ENCODE measurements around the gene STPG1.

STPG1 gene

DNA sequence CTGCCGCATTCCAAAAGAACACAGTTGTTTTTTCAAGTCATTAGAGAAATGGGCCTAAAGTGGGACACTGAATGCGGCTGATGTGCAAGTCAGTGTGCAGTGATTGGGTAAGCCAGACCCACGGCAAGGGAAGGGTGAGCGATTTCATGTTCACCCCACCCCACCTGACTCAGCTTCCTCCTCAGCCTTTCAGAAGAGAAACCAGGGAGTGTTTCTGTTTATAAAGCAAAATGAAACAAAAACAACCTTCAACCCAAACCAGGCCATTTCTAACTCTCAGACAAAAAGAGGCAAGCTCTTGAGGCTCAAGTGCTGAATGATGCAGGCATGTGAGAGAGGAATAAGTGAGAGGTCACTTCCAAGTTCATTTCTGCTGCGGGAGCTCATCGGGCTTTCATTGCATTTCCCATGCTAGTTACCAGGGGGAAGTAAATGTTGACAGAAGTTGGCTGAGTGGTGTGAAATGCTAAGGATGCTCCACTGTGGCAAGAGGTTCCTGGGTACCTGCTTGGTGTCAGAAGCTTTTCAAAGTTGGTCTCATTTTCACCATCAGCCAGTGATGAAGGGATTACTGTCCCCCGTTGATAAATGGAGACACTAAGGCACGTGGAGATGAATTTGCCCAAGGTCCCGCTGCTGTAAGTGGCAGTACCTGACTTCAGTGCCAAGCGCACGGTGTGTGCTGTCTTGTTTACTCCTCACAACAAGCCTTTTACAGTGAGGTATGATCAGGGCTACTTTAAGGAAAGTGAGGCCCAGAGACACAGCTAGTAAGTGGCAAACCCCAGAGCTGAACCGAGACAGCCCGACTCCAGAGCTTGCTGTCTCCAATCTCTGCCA is 29.1 kb downstream of the STPG1 start:
- TF ChIP-seq, protein P1, sequence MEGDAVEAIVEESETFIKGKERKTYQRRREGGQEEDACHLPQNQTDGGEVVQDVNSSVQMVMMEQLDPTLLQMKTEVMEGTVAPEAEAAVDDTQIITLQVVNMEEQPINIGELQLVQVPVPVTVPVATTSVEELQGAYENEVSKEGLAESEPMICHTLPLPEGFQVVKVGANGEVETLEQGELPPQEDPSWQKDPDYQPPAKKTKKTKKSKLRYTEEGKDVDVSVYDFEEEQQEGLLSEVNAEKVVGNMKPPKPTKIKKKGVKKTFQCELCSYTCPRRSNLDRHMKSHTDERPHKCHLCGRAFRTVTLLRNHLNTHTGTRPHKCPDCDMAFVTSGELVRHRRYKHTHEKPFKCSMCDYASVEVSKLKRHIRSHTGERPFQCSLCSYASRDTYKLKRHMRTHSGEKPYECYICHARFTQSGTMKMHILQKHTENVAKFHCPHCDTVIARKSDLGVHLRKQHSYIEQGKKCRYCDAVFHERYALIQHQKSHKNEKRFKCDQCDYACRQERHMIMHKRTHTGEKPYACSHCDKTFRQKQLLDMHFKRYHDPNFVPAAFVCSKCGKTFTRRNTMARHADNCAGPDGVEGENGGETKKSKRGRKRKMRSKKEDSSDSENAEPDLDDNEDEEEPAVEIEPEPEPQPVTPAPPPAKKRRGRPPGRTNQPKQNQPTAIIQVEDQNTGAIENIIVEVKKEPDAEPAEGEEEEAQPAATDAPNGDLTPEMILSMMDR (IDR thresholded peaks at IDR 0.05): no peak

DNA sequence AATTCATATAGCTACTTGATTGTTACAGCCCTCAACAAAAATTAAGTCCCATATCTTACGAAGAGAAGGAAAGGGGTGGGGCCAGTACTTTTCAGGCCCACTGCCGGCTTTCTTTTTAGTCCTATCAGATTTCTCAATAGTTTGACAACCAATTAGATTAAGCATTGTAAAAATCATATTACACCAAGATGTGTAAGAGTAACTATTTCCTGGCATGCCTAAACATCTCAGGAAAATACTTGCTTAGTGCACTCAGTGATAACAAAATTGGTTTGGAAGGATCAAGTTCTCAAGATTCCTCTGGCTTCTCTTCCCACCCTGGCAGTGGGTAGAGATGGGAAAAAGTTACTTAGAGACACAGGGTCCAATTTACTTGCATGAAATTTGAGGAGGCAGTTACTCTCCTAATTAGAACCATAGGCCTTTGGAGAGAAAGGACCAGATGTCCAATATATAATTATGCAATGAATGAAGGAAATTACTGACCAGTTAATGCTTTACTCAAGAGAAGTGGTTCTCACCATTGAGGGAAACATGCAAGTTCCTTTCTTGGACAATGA is 30.1 kb downstream of the STPG1 start:
- TF ChIP-seq, protein P1 (IDR thresholded peaks at IDR 0.05): no peak

GRCh38 chr1:24382165-24382577 is 31.4 kb downstream of the STPG1 start:
- TF ChIP-seq, protein P1 (IDR thresholded peaks at IDR 0.05): no peak

GRCh38 chr1:24381256-24381655 is 32.3 kb downstream of the STPG1 start:
- TF ChIP-seq, protein P1 (IDR thresholded peaks at IDR 0.05): no peak

DNA sequence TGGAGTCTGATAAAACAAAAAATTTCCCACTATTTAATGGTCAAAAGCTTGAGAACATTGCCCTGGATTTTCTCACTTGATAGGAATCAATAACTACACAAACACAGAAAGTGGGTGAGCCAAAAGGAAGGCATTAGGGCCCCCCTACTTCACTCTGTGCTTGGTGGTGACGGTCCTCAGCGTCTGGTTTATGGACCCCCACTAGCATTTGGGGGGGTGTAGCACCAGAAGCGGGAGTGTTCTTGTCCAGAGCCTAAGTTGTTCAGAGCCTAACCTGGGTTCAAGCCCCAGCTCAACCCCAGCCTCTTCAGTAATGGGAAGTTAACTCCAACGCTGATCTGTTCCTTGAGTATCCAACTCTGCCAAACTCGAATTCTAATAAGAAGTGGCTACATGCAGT is 33.1 kb downstream of the STPG1 start:
- TF ChIP-seq, protein P1 (IDR thresholded peaks at IDR 0.05): no peak

GRCh38 chr1:24379733-24380315 is 33.8 kb downstream of the STPG1 start:
- TF ChIP-seq, protein P1 (IDR thresholded peaks at IDR 0.05): no peak

GRCh38 chr1:24374891-24375786 is 38.4 kb downstream of the STPG1 start:
- TF ChIP-seq, protein P1 (IDR thresholded peaks at IDR 0.05): no peak

Measured in LNCAP (cell line).